22Rv1 (cell line): Measurements from ENCODE around the gene TMEM179.

ENCODE experiments used
- H3K27ac ChIP-seq: fragments of 450-650 bp; 2 replicates; pipeline ENCODE4 v1.5.1; 2017
- ZFX ChIP-seq: fragments of 450-650 bp; IDR thresholded peaks from 2 replicates; pipeline ENCODE4 v1.6.1; 2017; ENCODE audit warnings: antibody characterized with exemption, borderline replicate concordance
- TF ChIP-seq, protein P1 (sequence below): fragments of 450-650 bp; IDR thresholded peaks from 2 replicates; pipeline ENCODE4 v1.5.1; 2017; ENCODE audit warnings: mild to moderate bottlenecking

TMEM179 gene

DNA sequence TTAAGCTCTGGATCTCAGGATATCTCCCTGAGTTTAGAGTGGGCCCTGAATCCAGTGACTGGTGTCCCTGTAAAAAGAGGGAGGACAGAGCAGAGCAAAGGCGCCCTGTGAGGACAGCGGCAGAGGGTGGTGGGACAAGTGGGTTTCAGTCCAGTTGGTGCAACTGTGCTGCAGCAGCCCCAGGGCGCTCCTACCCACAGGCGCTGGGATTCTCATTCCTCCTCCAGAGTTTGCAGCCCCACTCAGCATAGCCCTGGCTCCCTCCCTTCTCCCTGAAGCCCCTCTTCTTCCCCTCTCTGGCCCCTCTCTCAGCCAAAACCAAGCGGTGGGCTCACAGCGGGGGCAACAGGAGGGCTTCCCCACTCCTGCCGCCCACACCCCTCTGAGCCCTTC lies 1.6 kb downstream of the TMEM179 start:
- no peak for TF ChIP-seq ZFX
- no peak overlapping the region for H3K27ac ChIP-seq

DNA sequence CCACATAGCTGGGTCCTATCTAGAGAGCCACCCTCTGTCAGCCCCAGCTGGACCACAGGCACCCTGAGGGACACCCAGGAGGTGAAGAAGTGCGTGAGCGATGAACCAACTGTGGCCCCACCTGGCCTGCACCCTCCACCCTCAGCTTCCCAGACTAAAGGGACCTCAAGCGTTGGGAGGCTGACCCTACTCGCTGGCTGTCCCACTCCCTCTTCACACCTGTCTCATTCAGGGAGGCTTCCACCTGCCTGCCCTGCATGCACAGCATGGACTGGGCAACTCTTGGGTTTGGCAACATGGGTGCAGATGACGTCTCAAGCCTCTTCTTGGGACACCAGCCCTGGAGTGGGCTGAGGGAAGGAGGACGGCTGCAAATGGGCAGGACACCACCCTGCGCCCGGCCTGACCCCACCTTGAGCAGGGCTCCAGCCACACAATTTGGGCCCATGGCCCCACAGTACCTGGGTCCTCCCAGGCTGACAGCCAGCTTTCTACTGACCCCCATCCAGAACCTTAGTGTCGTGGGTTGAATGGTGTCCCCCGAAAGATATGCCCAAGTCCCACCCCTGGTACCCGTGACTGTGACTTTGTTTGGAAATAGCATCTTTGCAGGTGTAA lies 2.1 kb downstream of the TMEM179 start:
- no peak for TF ChIP-seq ZFX
- TF ChIP-seq, protein P1, sequence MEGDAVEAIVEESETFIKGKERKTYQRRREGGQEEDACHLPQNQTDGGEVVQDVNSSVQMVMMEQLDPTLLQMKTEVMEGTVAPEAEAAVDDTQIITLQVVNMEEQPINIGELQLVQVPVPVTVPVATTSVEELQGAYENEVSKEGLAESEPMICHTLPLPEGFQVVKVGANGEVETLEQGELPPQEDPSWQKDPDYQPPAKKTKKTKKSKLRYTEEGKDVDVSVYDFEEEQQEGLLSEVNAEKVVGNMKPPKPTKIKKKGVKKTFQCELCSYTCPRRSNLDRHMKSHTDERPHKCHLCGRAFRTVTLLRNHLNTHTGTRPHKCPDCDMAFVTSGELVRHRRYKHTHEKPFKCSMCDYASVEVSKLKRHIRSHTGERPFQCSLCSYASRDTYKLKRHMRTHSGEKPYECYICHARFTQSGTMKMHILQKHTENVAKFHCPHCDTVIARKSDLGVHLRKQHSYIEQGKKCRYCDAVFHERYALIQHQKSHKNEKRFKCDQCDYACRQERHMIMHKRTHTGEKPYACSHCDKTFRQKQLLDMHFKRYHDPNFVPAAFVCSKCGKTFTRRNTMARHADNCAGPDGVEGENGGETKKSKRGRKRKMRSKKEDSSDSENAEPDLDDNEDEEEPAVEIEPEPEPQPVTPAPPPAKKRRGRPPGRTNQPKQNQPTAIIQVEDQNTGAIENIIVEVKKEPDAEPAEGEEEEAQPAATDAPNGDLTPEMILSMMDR, result no peak

DNA sequence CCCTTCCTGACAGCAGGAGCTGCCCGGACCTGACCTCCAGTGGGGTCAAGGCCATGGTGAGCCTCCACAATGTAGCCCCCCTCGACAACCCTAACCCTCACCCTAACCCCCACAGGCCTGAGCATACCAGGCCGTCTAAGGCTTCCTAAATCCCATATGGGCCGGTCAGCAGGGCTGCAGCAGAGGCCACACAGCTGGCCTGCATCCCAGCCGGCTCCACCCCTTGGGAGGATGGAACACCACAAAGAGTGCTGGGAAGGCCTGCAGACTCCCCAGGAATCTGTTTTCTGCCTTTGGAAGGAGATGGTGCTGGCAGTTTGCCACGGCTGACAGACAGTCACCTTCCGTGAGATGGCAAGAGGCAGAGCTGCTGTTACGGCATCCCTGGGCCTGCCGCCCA lies 2.8 kb downstream of the TMEM179 start:
- H3K27ac ChIP-seq, result no peak overlapping the region
- TF ChIP-seq, protein P1, result no peak
- TF ChIP-seq ZFX, result no peak

More for the DNA sequence above, 2.1 kb downstream of the TMEM179 start:
- no peak overlapping the region for H3K27ac ChIP-seq

DNA sequence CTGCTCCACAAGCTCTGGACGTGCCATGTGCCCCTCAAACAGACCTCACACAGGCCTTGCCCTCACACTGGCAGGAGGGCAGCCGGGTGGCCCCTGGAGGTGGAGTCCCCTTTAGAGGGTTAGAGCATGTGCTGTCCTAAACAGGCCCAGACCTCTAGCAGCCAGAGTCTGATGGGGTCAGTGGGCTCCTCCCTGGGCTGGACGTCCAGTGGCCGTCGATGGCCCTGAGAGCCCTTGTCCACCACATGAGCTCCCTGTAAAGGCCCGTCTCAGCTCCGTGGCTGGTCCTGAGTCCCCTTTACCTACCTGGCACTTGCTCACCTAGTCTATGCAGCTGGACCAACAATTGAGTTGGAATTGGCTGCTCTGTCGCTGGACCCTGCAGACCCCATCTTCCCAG lies 3.8 kb downstream of the TMEM179 start:
- TF ChIP-seq ZFX, result no peak
- TF ChIP-seq, protein P1, result no peak
- H3K27ac ChIP-seq, result no peak overlapping the region

DNA sequence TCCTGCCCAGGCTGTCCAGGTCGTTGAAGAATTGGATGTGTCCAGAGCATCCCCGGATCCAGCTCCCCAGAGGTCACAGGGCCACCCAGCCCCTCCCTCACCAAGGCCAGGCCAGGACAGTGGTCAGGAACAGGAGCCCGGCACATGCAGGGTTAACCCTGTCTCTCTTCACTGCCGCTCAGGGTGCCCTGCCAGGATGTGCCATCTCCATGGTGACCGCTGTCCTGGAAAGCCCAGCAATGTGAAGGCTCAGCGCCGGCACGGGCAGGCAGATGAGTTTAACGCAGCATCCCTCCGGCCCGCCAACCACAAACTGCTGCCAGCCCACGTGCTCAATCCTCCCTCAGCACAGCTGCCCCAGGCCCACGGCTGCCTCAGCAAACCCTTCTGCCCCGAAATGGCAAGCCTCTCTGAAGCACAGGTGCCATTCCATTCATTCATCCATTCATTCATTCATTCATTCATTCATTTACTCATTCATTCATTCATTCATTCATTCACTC lies 4.4 kb downstream of the TMEM179 start:
- TF ChIP-seq, protein P1, result no peak
- no peak for TF ChIP-seq ZFX
- no peak overlapping the region for H3K27ac ChIP-seq

DNA sequence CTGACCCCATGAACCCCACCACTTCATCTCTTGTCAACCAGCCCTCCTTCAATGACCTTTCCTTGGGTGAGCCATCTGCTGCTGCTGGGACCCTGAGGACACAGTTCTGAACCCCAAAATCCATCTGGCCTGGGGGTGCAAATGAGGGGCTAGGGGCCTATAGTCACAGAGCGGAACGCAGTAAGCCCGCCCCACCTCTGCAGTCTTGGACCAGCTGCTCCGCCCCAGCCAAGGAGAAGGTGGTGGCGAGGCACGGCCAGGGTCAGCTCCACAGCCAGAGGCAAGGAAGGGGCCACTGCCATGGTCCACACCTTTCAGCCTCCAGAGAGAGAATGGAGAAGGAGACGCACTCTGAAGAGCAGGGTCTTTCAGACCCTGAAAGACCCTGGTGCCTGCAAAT lies 5.1 kb downstream of the TMEM179 start:
- TF ChIP-seq, protein P1, result no peak
- TF ChIP-seq ZFX, result no peak
- no peak overlapping the region for H3K27ac ChIP-seq

DNA sequence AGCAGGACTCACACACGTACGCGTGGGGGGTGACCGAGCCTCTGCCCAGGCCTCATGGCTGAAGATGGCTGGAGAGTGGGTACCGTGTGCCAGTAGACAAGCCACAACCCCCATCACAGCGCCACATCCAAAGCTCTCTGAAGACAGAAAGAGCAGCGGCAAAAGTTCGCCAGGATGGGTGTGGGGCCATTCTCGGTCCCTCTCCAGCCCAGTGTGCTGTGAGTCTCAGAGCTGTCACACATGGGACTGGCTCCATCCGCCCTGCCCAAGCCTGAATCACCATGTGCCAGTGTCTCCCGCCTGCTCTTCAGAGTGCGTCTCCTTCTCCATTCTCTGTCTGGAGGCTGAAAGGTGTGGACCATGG lies 5.7 kb downstream of the TMEM179 start:
- TF ChIP-seq ZFX, result no peak
- TF ChIP-seq, protein P1, result no peak
- H3K27ac ChIP-seq, result no peak overlapping the region
